SK-N-SH (cell line): ENCODE measurements around the gene ZNF346. TPM values are rescaled to one million over a fixed set of nuclear protein-coding genes. Genes with fewer than 3 reads are reported as not detected.
A peak's percentile ranks its signal among the peaks of the same experiment; 100 is the strongest.
"Not testable (repeated sequence)": the region's sequence is repeated elsewhere in the genome, so short reads cannot be mapped to it uniquely, and the experiment has no call there.

Experiments
- CTCF ChIA-PET: fragments of 300-600, 350-600 bp; formaldehyde crosslinking; extraction: SDS; loops from one replicate; lab custom pipeline; 2021; lab: Yijun Ruan, JAX
- POLR2A ChIA-PET: fragments of 350-600 bp; sonication (Branson Sonifier 250); formaldehyde crosslinking; extraction: SDS; loops from one replicate; lab custom pipeline; 2020; ENCODE audit warnings: antibody characterized with exemption, inconsistent platforms; lab: Yijun Ruan, JAX
- DNase-seq: peaks from one replicate; pipeline ENCODE4 v3.0.0; 2012
- H2AFZ ChIP-seq: fragments of 200-600 bp; sonication (generic); 2 replicates; pipeline ENCODE4 v1.8.1; 2016; ENCODE audit warnings: antibody characterized with exemption, mild to moderate bottlenecking, low read depth
- H3F3A ChIP-seq: fragments of 200-600 bp; sonication (generic); replicated peaks from 2 replicates; pipeline ENCODE3; 2016; ENCODE audit warnings: antibody characterized with exemption, mild to moderate bottlenecking; ENCODE audit not compliant: insufficient read depth
- H3K27ac ChIP-seq, 2 experiments: fragments of 200-500 bp in 1 of 2; fragments of 200-600 bp in 1 of 2; sonication (Bioruptor generic) in 1 of 2; sonication (generic), shearing (Covaris generic) in 1 of 2; 2 replicates each; pipeline versions ENCODE4 v1.5.1 to v1.6.1; 2014 to 2016; ENCODE audit warnings: low read depth in 2 of 2, inconsistent platforms in 1 of 2, low read length in 1 of 2, mild to moderate bottlenecking in 1 of 2, mixed read lengths in 1 of 2
- H3K27me3 ChIP-seq: fragments of 200-600 bp; sonication (generic), shearing (Covaris generic); 2 replicates; pipeline ENCODE4 v1.6.1; 2016; ENCODE audit warnings: mixed run types; ENCODE audit not compliant: insufficient read depth
- H3K36me3 ChIP-seq, 2 experiments: fragments of 200-500 bp in 1 of 2; fragments of 200-600 bp in 1 of 2; sonication (Bioruptor generic) in 1 of 2; sonication (generic) in 1 of 2; replicated peaks in 1 of 2; 2 replicates each; pipeline versions ENCODE3 to v1.5.1; 2014 to 2016; ENCODE audit warnings: low read length in 1 of 2, mild to moderate bottlenecking in 1 of 2; ENCODE audit not compliant: insufficient read depth in 2 of 2, control insufficient read depth in 1 of 2
- H3K4me1 ChIP-seq, 2 experiments: fragments of 200-500 bp in 1 of 2; fragments of 200-600 bp in 1 of 2; sonication (Bioruptor generic) in 1 of 2; sonication (generic), shearing (Covaris generic) in 1 of 2; 2 replicates each; pipeline versions ENCODE4 v1.5.1 to v1.6.1; 2014 to 2016; ENCODE audit warnings: low read depth in 1 of 2, low read length in 1 of 2, mixed run types in 1 of 2; ENCODE audit not compliant: insufficient read depth in 2 of 2, control insufficient read depth in 1 of 2
- H3K4me2 ChIP-seq: fragments of 200-600 bp; sonication (generic), shearing (Covaris generic); 2 replicates; pipeline ENCODE4 v1.6.1; 2017; ENCODE audit warnings: mixed run types
- H3K4me3 ChIP-seq, 2 experiments: fragments of 200-500 bp in 1 of 2; fragments of 200-600 bp in 1 of 2; sonication (Bioruptor generic) in 1 of 2; sonication (generic), shearing (Covaris generic) in 1 of 2; 2 replicates each; pipeline versions ENCODE4 v1.5.1 to v1.8.1; 2014 to 2016; ENCODE audit warnings: low read depth in 2 of 2, inconsistent platforms in 1 of 2, low read length in 1 of 2, mild to moderate bottlenecking in 1 of 2, mixed read lengths in 1 of 2, moderate library complexity in 1 of 2
- H3K79me2 ChIP-seq: fragments of 200-600 bp; sonication (generic); 2 replicates; pipeline ENCODE4 v1.8.1; 2017; ENCODE audit warnings: mild to moderate bottlenecking; ENCODE audit not compliant: insufficient read depth
- H3K9ac ChIP-seq: fragments of 200-600 bp; sonication (generic); 2 replicates; pipeline ENCODE4 v1.6.1; 2017; ENCODE audit warnings: mixed run types
- H3K9me2 ChIP-seq: fragments of 200-600 bp; sonication (generic); 2 replicates; pipeline ENCODE4 v1.6.1; 2017; ENCODE audit warnings: mixed run types
- H3K9me3 ChIP-seq: fragments of 200-600 bp; sonication (generic); 2 replicates; pipeline ENCODE4 v1.6.1; 2017; ENCODE audit warnings: mixed run types, mild to moderate bottlenecking, moderate library complexity
- H4K20me1 ChIP-seq: fragments of 200-600 bp; sonication (generic); 2 replicates; pipeline ENCODE4 v1.6.1; 2017; ENCODE audit warnings: mild to moderate bottlenecking, mixed run types; ENCODE audit not compliant: insufficient read depth
- CTCF ChIP-seq: fragments of 200-600 bp; sonication (generic); IDR thresholded peaks from 2 replicates; pipeline ENCODE4 v1.6.1; 2017; ENCODE audit warnings: antibody characterized with exemption, mild to moderate bottlenecking, moderate library complexity
- ELF1 ChIP-seq: IDR thresholded peaks from 2 replicates; pipeline ENCODE4 v1.4.0; 2012
- EP300 ChIP-seq, 2 experiments: IDR thresholded peaks; 2 replicates each; pipeline versions ENCODE4 v1.4.0 to v1.6.1; 2012; ENCODE audit warnings: borderline replicate concordance in 1 of 2, low read depth in 1 of 2, low read length in 1 of 2
- FOSL2 ChIP-seq: IDR thresholded peaks from 2 replicates; pipeline ENCODE4 v1.4.0; 2012; ENCODE audit warnings: low read depth, mild to moderate bottlenecking, moderate library complexity, borderline replicate concordance
- FOXJ3 ChIP-seq: sonication (generic); formaldehyde crosslinking; IDR thresholded peaks from 2 replicates; pipeline ENCODE4 v1.5.1; 2020; ENCODE audit warnings: mild to moderate bottlenecking, missing genetic modification reagents
- FOXM1 ChIP-seq: IDR thresholded peaks from 2 replicates; pipeline ENCODE4 v1.4.0; 2012; ENCODE audit warnings: low read depth, mild to moderate bottlenecking
- GATA2 ChIP-seq: sonication (generic); formaldehyde crosslinking; IDR thresholded peaks from 2 replicates; pipeline ENCODE4 v1.5.0; 2020; ENCODE audit warnings: mild to moderate bottlenecking, missing genetic modification reagents
- MEF2A ChIP-seq: IDR thresholded peaks from 2 replicates; pipeline ENCODE4 v1.4.0; 2012; ENCODE audit warnings: low read depth, borderline replicate concordance
- RAD21 ChIP-seq: IDR thresholded peaks from 2 replicates; pipeline ENCODE4 v1.6.1; 2012; ENCODE audit warnings: mild to moderate bottlenecking, low read length
- RCOR1 ChIP-seq: fragments of 150-350 bp; IDR thresholded peaks from 2 replicates; pipeline ENCODE4 v1.6.1; 2017; ENCODE audit warnings: antibody characterized with exemption, low read length
- REST ChIP-seq: IDR thresholded peaks from 2 replicates; pipeline ENCODE4 v1.6.1; 2012; ENCODE audit warnings: mild to moderate bottlenecking, low read depth, low read length, moderate library complexity
- WGBS: methylation state at CpG from one replicate; pipeline ENCODE4 v1.1.6; 2017; ENCODE audit warnings: low lambda C conversion rate; 5-methylcytosine and 5-hydroxymethylcytosine counted together
- polyA plus RNA-seq, 3 experiments: library from polyadenylated mRNA; depleted of rRNA; stranded (reverse); fragments of >200 nt; gene quantifications; 2 replicates each; pipeline ENCODE4 v1.2.3, GENCODE V29; 2012

Gene ZNF346
- polyA plus RNA-seq, 1 of the 3 experiments (the other 2 are of a cell fraction): 15.1 TPM

GRCh38 chr5:177045631-177046030 lies 23.1 kb downstream of the ZNF346 start:
- Histone ChIP-seq H3K79me2 (no peaks in the 10 kb centered on the region), H3K9ac (no peak overlapping the region), H2AFZ (no peak overlapping the region), H3F3A (peaks cover 5% of the 10 kb centered on the region), H3K27ac (no peak overlapping the region), H4K20me1 (no peaks in the 10 kb centered on the region), H3K4me2 (no peak overlapping the region), H3K36me3 (peaks cover 35 to 45% of the 10 kb centered on the region in 2 experiments), H3K4me3 (no peak overlapping the region), H3K27me3 (no peaks in the 10 kb centered on the region), H3K4me1 (no peaks in the 10 kb centered on the region), H3K9me2 (no peaks in the 10 kb centered on the region), H3K9me3 (no peaks in the 10 kb centered on the region)
- DNase-seq: no peak
- CTCF ChIA-PET: interaction anchor here (0.8 to 1.8 kb wide), 2 partner anchors 23 to 26 kb away, joined by 3 to 5 read pairs; partner anchors contain the start of gene ZNF346
- TF ChIP-seq ELF1: no peak
- TF ChIP-seq FOSL2: no peak
- no peak for TF ChIP-seq RCOR1
- TF ChIP-seq MEF2A: no peak
- TF ChIP-seq RAD21: no peak
- 89% methylated on average over 4 of the region's 4 CpGs for WGBS
- POLR2A ChIA-PET: no interaction called here

GRCh38 chr5:177048531-177048930 lies 26.0 kb downstream of the ZNF346 start:
- H3K27me3 ChIP-seq, H3K4me3 ChIP-seq, H3K4me1 ChIP-seq, POLR2A ChIA-PET, H3K27ac ChIP-seq, H2AFZ ChIP-seq, H3K9me3 ChIP-seq, H3K4me2 ChIP-seq, H3K9me2 ChIP-seq, H4K20me1 ChIP-seq, H3F3A ChIP-seq, H3K9ac ChIP-seq, CTCF ChIA-PET, H3K79me2 ChIP-seq, DNase-seq: not testable (repeated sequence)
- peaks cover 38 to 46% of the 10 kb centered on the region in 2 experiments for H3K36me3 ChIP-seq
- 96% methylated on average over 7 of the region's 7 CpGs for WGBS

GRCh38 chr5:177049285-177049684 lies 26.8 kb downstream of the ZNF346 start:
- 87% methylated on average over 3 of the region's 5 CpGs for WGBS
- ChIA-PET CTCF (no interaction called here), POLR2A (no interaction called here)
- Histone ChIP-seq H2AFZ (no peak overlapping the region), H3K9me3 (no peaks in the 10 kb centered on the region), H3K4me2 (no peak overlapping the region), H4K20me1 (no peaks in the 10 kb centered on the region), H3K9me2 (no peaks in the 10 kb centered on the region), H3K27ac (no peak overlapping the region), H3K4me1 (no peaks in the 10 kb centered on the region), H3K4me3 (peak overlapping the region in 1 of 2 experiments; percentile 1; a peak in 1 of 4 replicates), H3K36me3 (peaks cover 34 to 46% of the 10 kb centered on the region in 2 experiments), H3K27me3 (no peaks in the 10 kb centered on the region), H3K79me2 (no peaks in the 10 kb centered on the region), H3F3A (peaks cover 5% of the 10 kb centered on the region), H3K9ac (no peak overlapping the region)
- no peak for DNase-seq
- TF ChIP-seq FOXM1 (no peak), REST (no peak), GATA2 (CRISPR knock-in tag) (no peak), RAD21 (peak; percentile 25; the same call in 1 of the 2 replicates), CTCF (no peak), FOXJ3 (no peak), EP300 (IDR thresholded peaks at IDR 0.05; ENCODE audit: borderline replicate concordance in 1 of 2, low read depth in 1 of 2, low read length in 1 of 2) (no peak)
